Thyroid gland (tissue), 4 donors: ENCODE data around the gene SPTBN4. TPM values are rescaled to one million over a fixed set of nuclear protein-coding genes. Genes with fewer than 3 reads are reported as not detected.

Source experiments
- DNase-seq, 2 donors: peaks; one replicate each; pipeline ENCODE4 v3.0.0-alpha.2; 2019
- H3K27ac ChIP-seq, 3 donors: fragments of 200-600 bp; sonication (generic); 1 replicate in 2 of 3; 2 replicates in 1 of 3; pipeline ENCODE4 v1.5.1; 2016 to 2019; ENCODE audit warnings: mild to moderate bottlenecking in 1 of 3, moderate library complexity in 1 of 3
- H3K27me3 ChIP-seq: fragments of 200-600 bp; sonication (generic); one replicate; pipeline ENCODE4 v1.5.1; 2019
- H3K36me3 ChIP-seq, 2 donors: fragments of 200-600 bp; sonication (generic); one replicate each; pipeline ENCODE4 v1.5.1; 2016 to 2019
- H3K4me1 ChIP-seq, 2 donors: fragments of 200-600 bp; sonication (generic); one replicate each; pipeline ENCODE4 v1.5.1; 2017 to 2019
- H3K4me3 ChIP-seq, 3 donors: fragments of 200-600 bp; sonication (generic); replicated peaks in 1 of 3; 1 replicate in 2 of 3; 2 replicates in 1 of 3; pipeline ENCODE4 v1.5.1; 2016; ENCODE audit warnings: mild to moderate bottlenecking in 1 of 3
- H3K9me3 ChIP-seq: fragments of 200-600 bp; sonication (generic); one replicate; pipeline ENCODE4 v1.5.1; 2017
- POLR2A ChIP-seq, 2 donors: fragments of 450-650 bp; IDR thresholded peaks; one replicate each; pipeline ENCODE4 v1.6.1; 2017; ENCODE audit warnings: antibody characterized with exemption in 2 of 2, mild to moderate bottlenecking in 2 of 2, moderate library complexity in 1 of 2
- WGBS, 2 donors: methylation state at CpG; one replicate each; pipeline ENCODE4 v1.1.5; 2017; 5-methylcytosine and 5-hydroxymethylcytosine counted together
- intact Hi-C: fragments of 100-400 bp; cut with DNase I; formaldehyde crosslinking; loops from one replicate; pipeline ENCODE4 v1.15.1; 2023
- total RNA-seq, 4 donors: library from RNA; depleted of rRNA; stranded (reverse); fragments of >200 nt; gene quantifications; one replicate each; pipeline ENCODE4 v1.2.3, GENCODE V29; 2016
- TF ChIP-seq, protein P1 (sequence below), 6 experiments: fragments of 200-600 bp in 3 of 6; fragments of 450-650 bp in 3 of 6; sonication (generic) in 3 of 6; IDR thresholded peaks; one replicate each; pipeline ENCODE4 v1.5.1; 2016 to 2019; ENCODE audit warnings: antibody characterized with exemption in 6 of 6, mild to moderate bottlenecking in 2 of 6, inconsistent platforms in 1 of 6, moderate library complexity in 1 of 6

Gene SPTBN4
- total RNA-seq, 4 donors from 2014 or later = 0.67 to 2.7 (median 1.0) TPM

DNA sequence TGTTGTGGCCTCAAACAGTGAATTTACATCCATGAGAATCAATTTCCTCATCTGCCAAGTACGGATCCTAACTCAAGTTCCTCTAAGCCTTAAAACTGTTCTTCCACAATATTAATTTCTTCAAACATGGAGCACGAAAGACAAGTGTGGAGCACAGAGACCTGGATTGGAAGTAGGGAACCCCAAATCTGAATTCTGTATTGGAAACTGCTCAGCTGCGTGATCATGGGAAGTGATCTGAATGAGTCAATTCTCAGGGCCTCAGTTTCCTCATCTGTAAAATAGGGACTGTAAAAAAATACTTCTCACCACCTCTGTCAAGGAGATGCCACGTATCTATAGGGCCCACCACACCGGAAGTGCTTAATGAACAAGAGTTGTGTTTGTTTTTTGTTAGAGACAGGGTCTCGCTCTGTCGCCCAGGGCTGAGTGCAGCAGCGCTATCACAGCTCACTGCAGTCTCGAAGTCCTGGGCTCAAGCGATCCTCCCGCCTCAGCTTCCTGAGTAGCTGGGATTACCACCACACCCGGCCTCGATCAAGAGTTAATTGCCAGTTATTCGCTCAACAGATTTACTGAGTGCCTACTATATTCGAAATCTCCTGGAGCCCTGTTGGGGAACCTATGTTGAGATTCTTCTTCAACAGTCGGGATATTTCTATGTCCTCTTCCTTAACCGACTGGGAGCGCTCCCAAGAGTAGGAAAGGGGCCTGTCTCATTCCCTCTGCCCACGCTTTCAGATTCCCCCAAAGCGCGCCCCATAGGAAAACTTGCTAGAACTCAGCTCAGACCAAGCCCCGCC is 24.3 kb upstream of the SPTBN4 start:
- H3K27ac ChIP-seq = peak overlapping the region; percentile 31 to 92 (median 61)
- WGBS, 2 donors = 21 to 25% methylated on average over 20 to 22 of the region's 22 CpGs
- DNase-seq = peak in 1 of 2 donors; percentile 38
- H3K4me1 ChIP-seq = peaks cover 8 to 28% of the 10 kb centered on the region in 2 donors
- H3K4me3 ChIP-seq = peak overlapping the region in 2 of 3 donors; percentile 30 to 74
- intact Hi-C loops = loop anchor here (10.0 kb wide), 1 partner anchor 98 kb away; the partner anchor contains the start of genes C19orf47 and PLD3
- no peaks in the 10 kb centered on the region for H3K27me3 ChIP-seq
- H3K36me3 ChIP-seq = peaks cover 15 to 17% of the 10 kb centered on the region in 2 donors
- no peak for TF ChIP-seq POLR2A (IDR thresholded peaks at IDR 0.05)
- TF ChIP-seq, protein P1, sequence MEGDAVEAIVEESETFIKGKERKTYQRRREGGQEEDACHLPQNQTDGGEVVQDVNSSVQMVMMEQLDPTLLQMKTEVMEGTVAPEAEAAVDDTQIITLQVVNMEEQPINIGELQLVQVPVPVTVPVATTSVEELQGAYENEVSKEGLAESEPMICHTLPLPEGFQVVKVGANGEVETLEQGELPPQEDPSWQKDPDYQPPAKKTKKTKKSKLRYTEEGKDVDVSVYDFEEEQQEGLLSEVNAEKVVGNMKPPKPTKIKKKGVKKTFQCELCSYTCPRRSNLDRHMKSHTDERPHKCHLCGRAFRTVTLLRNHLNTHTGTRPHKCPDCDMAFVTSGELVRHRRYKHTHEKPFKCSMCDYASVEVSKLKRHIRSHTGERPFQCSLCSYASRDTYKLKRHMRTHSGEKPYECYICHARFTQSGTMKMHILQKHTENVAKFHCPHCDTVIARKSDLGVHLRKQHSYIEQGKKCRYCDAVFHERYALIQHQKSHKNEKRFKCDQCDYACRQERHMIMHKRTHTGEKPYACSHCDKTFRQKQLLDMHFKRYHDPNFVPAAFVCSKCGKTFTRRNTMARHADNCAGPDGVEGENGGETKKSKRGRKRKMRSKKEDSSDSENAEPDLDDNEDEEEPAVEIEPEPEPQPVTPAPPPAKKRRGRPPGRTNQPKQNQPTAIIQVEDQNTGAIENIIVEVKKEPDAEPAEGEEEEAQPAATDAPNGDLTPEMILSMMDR (IDR thresholded peaks at IDR 0.05) = no peak
- H3K9me3 ChIP-seq = no peaks in the 10 kb centered on the region

DNA sequence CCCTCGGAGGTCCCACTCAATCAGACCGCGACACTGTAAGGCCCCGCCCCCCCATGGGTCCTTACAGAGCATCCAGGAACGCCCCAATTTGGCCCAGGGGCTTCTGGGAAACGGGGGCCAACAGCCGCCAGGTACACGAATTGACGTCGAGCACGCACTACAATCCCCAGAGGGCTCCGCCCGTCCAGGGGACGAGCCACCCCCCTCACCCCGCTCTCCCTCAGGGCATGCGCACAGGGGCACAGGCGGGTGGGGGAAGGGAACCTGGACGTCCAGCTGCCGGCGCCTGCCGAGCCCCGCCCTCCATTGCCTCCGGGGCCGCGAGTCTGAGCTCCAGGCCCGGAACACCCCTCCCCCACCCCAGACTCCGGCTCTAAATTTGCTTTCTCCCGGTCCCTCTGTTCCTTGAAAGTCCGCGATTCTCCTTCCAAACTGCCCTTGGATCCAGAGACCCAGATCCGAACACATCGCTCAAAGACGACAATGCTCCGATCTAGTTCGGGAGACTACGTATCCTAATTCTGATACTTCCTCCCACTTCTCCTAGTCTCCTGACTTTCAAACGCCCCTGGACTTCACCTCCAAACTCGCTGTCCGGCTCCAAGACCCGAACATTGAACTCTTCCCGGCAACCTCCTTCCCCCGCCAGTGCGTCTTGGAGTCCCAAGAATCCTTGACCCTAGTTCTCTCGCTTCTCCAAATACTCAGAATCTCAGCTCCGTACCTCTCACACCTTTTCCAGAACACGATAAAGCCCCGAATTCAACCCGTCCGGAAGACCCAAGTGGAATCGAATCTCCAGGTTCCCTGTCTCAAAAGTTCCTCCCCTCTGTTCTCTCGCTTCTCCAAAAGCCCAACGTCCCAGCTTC is 23.4 kb upstream of the SPTBN4 start:
- no peaks in the 10 kb centered on the region for H3K9me3 ChIP-seq
- peaks cover 15 to 24% of the 10 kb centered on the region in 2 donors for H3K36me3 ChIP-seq
- peak in 1 of 2 donors; percentile 84 for TF ChIP-seq POLR2A (IDR thresholded peaks at IDR 0.05)
- TF ChIP-seq, protein P1 (IDR thresholded peaks at IDR 0.05) = no peak
- DNase-seq = peak; percentile 100
- peaks cover 8 to 28% of the 10 kb centered on the region in 2 donors for H3K4me1 ChIP-seq
- H3K4me3 ChIP-seq = peak overlapping the region; percentile 38 to 99 (median 74)
- 1% methylated on average over 31 to 39 of the region's 52 CpGs for WGBS, 2 donors
- intact Hi-C loops = loop anchor here (10.0 kb wide), 1 partner anchor 99 kb away; the partner anchor contains the start of genes C19orf47 and PLD3
- peak overlapping the region; percentile 92 to 98 (median 94) for H3K27ac ChIP-seq
- H3K27me3 ChIP-seq = no peaks in the 10 kb centered on the region

- WGBS, 2 donors = 0 to 1% methylated on average over 13 to 26 of the region's 72 CpGs
- H3K36me3 ChIP-seq = peaks cover 15 to 24% of the 10 kb centered on the region in 2 donors
Measured at GRCh38 chr19:40444000-40444824, 22.6 kb upstream of the SPTBN4 start, which contains the start of gene SERTAD3. Gene SERTAD3 (minus strand): TSS chr19:40444335. CDS start chr19:40442080, 2,255 bp downstream.

DNA sequence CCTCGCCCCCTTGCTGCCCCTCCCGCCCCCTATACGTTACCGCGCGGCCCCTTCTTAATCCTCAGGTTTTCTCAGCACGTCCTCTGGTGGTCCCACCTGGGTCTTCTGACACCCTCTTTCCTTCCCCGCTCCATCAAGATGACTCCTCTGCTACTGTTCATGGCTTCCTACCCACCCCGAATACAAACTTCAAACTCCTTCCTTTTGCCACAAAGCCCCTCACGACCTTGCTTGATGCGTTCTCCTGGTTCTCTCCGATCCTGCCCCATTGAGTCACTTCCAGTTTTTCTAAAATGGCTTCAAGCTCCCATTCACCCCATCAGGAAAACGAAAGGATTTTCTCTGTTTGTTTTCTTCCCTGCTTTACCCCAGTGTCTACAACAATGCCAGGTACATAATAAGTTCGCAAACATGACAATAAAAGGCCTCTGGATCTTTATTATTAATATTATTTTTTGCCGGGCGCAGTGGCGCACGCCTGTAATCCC is 21.9 kb upstream of the SPTBN4 start:
- Histone ChIP-seq H3K4me3 (peak overlapping the region in 2 of 3 donors; percentile 67 to 74), H3K27ac (peak overlapping the region; percentile 88 to 98 (median 92)), H3K27me3 (no peaks in the 10 kb centered on the region), H3K36me3 (peaks cover 15 to 24% of the 10 kb centered on the region in 2 donors), H3K4me1 (peaks cover 8 to 28% of the 10 kb centered on the region in 2 donors), H3K9me3 (no peaks in the 10 kb centered on the region)
- no peak for DNase-seq
- TF ChIP-seq POLR2A (IDR thresholded peaks at IDR 0.05) = no peak
- TF ChIP-seq, protein P1 (IDR thresholded peaks at IDR 0.05) = peak in 1 of 6 experiments; percentile 11
- 21% methylated on average over 18 of the region's 18 CpGs for WGBS, 2 donors
- intact Hi-C loops = loop anchor here (10.0 kb wide), 1 partner anchor 100 kb away; the partner anchor contains the start of genes C19orf47 and PLD3

More at GRCh38 chr19:40444000-40444824, 22.6 kb upstream of the SPTBN4 start, which contains the start of gene SERTAD3:
- Histone ChIP-seq H3K4me3 (peak within 1 kb of the TSS; percentile 38 to 99 (median 74)), H3K27me3 (no peaks in the 10 kb centered on the region), H3K27ac (peak within 1 kb of the TSS; percentile 92 to 98 (median 94)), H3K9me3 (no peaks in the 10 kb centered on the region), H3K4me1 (peaks cover 8 to 28% of the 10 kb centered on the region in 2 donors)
- intact Hi-C loops = loop anchor here (10.0 kb wide), 1 partner anchor 99 kb away; the partner anchor contains the start of genes C19orf47 and PLD3
- peak; percentile 98 for DNase-seq
- TF ChIP-seq, protein P1 (IDR thresholded peaks at IDR 0.05) = peak in 1 of 6 experiments; percentile 4
- TF ChIP-seq POLR2A (IDR thresholded peaks at IDR 0.05) = peak; percentile 92 to 99
